ENCODE measurements around the gene FRYL.
"Not testable (repeated sequence)": the region's sequence is repeated elsewhere in the genome, so short reads cannot be mapped to it uniquely, and the experiment has no call there.

The FRYL gene

DNA sequence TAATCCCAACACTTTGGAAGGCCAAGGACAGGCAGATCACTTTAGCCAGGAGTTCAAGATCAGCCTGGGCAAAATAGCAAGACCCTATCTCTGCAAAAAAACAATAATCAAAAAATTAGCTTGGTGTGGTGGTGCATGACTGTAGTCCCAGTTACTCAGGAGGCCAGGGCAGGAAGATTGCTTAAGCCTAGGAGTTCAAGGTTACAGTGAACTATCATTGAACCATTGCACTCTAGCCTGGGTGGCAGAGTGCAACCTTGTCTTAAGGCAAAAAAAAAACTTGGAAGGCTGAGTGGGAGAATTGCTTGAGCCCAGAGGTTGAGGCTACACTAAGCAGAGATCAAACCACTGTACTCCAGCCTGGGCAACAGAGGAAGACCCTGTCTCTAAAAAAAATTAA lies 5.2 kb upstream of the FRYL start:
- no peak for DNase-seq (ENCODE audit: low spot score)

GRCh38 chr4:48781968-48782367 lies 1.9 kb upstream of the FRYL start:
- DNase-seq (ENCODE audit: low spot score) = no peak

DNA sequence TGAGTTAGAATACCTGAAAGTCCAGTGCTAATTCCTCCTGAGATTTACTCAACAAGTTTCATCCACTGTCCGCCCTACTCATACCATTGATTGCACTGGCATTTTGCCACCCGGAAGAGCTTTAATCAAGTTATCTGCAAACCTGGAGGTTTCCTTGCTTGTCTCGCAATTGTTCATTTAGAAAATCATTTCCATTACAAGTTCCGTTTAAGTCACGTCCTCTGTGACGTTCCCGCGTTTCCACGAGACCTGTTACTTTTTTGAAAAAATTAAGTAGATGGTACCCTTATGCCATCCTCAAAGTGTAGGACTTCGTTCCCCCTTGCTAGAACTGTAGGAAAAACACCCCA lies 761 bp upstream of the FRYL start:
- no peak for DNase-seq (ENCODE audit: low spot score)

- peak; percentile 78 for DNase-seq (ENCODE audit: low spot score)
Measured at GRCh38 chr4:48779095-48779997, 733 bp downstream of the FRYL start.

DNA sequence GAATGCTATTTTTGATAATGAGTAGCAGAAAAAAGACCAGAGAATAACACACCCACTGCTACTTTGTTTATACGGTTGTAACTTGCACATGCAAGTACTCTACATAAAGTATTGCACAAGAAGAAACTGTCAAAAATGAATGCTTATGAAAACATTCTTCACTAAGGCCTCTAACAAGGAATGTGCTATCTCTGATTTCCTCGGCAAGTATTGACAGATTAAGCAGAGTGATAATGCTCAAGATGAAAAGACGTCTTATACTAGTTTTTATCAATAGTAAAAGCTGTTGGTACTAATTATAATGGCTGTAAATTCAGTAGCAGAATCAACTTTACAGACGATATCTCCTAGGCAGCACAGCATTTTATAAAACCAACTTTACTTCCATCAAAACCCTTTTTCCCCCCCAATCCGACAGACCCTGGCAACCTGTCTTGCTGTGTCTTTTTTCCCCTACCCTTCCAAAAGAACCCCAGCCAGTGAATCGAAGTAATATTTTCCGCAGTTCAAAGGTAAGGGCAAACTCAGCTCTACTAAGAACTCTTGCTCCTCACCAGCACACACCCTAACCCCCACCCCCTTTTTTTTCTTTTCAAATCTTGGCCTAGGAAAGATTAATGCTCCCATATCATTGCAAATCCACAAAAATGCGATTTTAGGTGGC lies 1.5 kb downstream of the FRYL start:
- no peak for DNase-seq (ENCODE audit: low spot score)

- DNase-seq (ENCODE audit: low spot score) = no peak
Measured at GRCh38 chr4:48777739-48778138, 2.3 kb downstream of the FRYL start.

DNA sequence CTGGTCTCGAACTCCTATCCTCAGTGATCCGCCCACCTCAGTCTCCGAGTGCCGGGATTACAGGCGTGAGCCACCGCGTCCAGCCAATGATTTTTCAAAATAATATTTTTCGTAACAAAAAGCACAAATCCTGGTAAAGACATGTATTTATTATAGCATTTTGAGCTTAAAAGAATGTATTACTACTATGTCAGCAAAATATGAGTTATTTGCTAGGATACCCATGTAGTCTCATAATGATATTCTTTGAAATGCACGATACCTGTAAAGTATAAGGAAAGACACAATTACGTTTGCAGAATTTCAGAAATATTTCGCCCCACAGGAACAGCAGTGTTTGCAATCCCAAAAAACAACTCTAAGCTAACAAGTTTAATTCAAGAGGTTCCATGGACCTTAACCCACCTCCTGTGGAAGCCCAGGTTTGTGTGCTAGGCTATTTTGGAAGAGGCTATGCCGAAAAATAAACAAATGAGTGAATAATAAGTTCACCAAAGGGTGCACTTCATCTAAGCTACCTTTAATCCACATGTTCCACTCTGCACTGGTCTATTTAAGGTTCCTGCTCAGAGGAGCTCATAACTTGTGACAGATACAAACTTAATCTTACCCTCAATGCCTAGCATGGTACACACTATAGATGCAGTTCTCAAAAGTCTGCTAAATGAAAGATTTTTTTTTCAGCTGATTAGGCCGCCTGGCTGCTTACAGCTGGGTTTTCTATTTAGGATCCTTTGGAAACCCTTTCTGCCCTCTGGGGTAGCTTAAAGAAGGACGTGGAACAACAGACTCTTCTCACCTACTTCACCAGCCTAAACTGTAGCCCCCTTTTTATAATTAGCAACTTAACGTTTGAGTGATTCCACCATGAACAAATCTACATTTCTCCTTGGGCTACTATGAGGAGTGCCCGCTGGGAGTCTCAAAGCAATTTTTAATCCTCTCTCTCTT lies 5.0 kb downstream of the FRYL start:
- DNase-seq (ENCODE audit: low spot score) = no peak

DNA sequence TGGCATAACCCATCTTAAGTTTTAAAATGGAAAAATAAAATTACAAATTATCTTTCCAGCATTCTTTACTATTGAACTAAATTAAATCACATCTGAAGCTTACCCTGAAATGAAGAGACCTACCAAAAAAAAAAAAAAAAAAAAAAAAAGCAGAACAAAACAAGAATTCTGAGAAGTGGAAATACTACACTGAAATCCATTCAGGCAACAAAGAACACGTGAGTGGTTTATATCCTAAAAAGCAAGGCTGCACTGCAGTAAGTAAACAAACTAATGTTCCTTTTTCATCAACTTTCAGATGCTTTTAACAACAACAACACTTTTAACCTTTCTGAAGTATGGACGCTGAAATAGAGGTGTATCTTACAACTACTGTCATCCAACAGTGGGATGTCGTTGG lies 7.5 kb downstream of the FRYL start:
- no peak for DNase-seq (ENCODE audit: low spot score)

DNA sequence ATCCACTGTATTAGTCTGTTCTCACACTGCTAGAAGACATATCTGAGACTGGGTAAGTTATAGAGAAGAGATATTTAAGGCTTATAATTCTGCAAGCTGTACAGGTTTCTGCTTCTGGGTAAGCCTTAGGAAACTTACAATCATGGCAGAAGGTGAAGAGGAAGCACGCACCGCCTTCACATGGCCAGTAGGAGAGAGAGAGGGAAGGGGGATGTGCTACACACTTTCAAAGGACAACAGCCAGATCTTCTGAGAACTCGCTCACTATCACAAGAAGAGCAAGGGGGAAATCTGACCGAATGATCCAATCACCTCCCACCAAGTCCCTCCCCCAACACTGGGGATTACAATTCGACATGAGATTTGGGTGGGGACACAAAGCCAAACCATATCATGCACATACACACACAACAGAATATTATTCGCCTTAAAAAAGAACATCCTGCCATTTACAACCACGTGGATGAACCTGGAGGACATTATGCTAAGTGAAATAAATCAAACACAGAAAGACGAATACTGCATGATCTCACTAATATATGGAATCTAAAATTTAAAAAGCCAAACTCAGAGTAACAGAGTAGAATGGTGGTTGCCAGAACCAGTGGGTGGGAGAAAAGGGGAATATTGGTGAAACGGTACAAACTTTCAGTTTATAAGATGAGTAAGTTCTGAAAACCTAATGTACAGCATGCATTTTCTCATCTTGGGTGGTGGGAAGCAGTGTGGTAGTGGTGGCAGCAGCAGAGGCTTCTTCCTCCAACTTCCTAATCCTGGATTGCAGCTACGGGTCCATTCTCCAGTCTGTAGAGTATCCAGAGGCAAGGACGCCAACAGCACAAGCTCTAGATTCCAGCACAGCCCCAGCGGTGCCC lies 12.8 kb downstream of the FRYL start:
- no peak for DNase-seq (ENCODE audit: low spot score)

DNA sequence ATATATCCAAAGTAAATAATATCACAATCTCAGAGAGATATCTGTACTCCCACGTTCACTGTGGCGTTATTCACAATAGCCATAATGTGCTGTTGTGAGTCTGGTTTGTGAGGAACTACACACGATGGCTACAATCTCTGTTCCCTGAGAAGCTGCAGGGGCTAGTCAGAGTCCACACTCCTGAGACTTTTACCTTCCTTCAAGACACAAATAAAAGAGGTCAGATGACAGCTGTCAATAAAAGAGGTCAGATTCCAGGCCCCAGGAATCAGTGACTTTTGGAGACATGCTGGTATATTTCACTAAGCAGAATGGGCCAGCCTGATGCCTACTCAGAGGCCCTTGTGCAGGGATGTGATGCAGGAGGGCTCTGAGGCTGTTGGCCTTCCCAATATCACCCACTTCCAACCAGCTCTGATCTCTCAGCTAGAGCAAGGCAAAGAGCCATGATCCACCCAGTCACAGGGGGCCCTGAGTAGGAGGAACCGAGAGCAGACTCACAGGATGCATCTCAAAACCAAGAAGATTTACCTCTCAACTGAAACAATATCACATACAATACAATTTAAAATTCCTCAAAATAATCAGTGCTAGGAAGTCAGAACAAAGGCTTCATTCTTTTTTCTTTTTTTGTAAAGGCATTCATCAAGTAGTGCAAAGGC lies 13.8 kb downstream of the FRYL start:
- no peak for DNase-seq (ENCODE audit: low spot score)

DNA sequence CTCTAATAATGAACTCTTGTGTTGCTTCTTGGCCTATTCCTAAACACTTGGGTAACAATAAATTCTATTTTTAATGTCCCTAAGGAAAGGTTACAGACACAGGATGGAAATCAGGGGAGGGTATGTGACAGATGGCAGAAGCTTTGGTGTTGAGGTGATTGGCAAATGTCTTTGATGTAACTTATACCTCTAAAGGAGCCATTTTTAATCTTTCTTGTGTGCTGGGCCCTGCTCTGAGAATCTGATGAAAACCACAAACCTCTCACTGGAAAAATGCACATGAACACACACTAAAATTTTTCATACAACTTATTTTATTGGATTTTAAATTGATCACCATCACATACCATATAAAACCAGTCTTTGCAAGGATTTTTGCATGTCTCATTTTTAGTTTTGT lies 17.7 kb downstream of the FRYL start:
- DNase-seq (ENCODE audit: low spot score) = no peak

GRCh38 chr4:48761286-48761685 lies 18.8 kb downstream of the FRYL start:
- DNase-seq (ENCODE audit: low spot score) = no peak

- not testable (repeated sequence) for DNase-seq (ENCODE audit: low spot score)
Measured at GRCh38 chr4:48758703-48759102, 21.4 kb downstream of the FRYL start.

DNA sequence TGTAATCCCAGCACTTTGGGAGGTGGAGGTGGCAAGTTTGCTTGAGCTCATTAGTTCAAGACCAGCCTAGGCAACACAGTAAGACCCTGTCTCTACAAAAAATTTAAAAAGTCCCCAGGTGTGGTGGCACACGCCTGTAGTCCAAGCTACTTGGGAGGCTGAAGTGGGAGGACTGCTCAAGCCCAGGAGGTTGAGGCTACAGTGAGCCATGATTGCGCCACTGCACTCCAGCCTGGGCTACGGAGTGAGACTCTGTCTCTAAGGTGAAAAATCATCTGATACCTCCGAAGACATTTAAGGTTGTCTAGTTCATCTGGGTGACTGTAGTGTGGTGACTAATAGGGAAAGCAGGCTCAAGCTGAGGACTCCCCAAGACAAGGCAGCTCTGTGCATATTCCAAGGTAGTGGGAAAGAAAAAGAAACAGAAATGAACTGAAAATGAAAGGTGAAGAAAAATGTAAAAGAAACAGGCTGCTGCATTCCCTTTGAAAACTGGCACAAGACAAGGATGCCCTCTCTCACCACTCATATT lies 23.3 kb downstream of the FRYL start:
- DNase-seq (ENCODE audit: low spot score) = no peak

GRCh38 chr4:48755281-48755680 lies 24.8 kb downstream of the FRYL start:
- DNase-seq (ENCODE audit: low spot score) = no peak

DNA sequence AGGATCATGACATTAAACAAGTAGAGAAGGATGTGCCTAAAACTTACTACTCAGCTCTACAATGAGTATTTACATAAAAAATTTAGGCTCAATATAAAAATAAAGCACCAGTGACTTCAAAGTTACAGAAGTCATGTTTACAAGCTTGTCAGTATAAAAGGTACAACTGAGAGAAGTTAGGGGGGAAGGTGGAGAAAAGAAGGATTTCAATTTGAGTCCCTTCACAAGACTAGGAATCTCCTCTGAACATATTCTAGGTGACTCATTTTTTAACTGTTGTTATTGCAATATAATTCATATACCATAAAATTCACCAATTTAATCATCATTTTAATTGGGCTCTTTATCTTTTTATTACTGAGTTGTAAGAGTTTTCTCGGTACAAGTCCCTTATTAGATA lies 26.9 kb downstream of the FRYL start:
- DNase-seq (ENCODE audit: low spot score) = no peak

GRCh38 chr4:48752726-48753125 lies 27.4 kb downstream of the FRYL start:
- no peak for DNase-seq (ENCODE audit: low spot score)

GRCh38 chr4:48752246-48752645 lies 27.8 kb downstream of the FRYL start:
- DNase-seq (ENCODE audit: low spot score) = no peak

DNA sequence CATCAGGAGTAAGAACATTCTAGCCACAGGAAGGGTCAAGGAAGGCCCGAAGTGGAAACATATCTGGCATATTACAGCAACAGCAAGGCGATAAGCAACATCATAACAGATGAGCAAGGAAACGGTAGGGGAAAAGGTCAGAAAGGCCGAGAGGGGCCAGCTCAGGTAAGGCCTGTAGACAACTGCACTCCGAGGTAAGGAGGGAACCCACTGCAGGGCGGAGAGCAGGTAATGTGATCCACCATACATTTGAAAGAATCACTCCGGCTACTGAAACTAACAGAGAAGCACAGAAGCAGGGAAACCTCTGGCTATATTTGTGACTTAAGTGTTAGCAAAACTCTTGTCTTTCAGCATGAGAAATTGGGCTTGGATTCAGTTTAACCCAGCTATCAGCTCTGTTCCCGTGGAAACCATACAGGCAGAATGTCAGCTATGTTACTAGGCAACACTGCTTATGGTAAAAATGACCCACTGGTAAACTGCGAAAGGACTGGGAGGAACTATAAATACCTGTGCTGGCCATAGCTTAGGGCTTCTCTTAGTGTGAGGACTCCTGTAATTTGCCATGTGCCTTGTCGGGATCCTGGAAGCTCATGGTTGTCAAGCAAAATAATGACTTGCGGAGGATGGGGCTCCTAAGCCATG lies 31.0 kb downstream of the FRYL start:
- no peak for DNase-seq (ENCODE audit: low spot score)

Measured in germinal center (tissue), 1 donor.